Choroid plexus epithelial cell (primary cell): Measurements from ENCODE around the gene SYCP2L.

ENCODE experiments used
- DNase-seq: peaks from one replicate; pipeline ENCODE4 v3.0.0-alpha.2; 2010; ENCODE audit warnings: low read depth
- H3K4me3 ChIP-seq: 2 replicates; pipeline ENCODE4 v1.5.1; 2011; ENCODE audit warnings: low read depth, mild to moderate bottlenecking, control low read depth, low read length, moderate library complexity
- CTCF ChIP-seq: conservative IDR thresholded peaks from 2 replicates; pipeline ENCODE4 v1.5.1; 2011; ENCODE audit warnings: low read depth, mild to moderate bottlenecking, control low read depth, inconsistent platforms, low read length, moderate library complexity

Gene SYCP2L

DNA sequence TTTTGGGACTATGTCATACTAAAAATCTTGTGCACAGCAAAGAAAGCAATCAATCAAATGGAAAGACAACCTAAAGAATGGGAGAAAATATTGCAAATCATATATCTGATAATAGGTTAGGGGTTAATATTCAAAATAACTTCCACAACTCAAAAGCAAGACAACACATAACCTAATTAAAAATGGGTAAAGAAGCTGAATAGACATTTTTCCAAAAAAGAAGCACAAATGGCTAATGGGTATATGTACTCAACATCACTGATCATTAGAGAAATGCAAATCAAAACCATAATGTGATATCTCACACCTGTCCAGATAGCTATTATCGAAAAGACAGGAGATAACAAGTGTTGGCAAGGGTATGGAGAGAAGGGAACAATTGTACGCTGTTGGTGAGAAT is 53.0 kb downstream of the SYCP2L start:
- no peak for TF ChIP-seq CTCF
- no peak overlapping the region for H3K4me3 ChIP-seq
- DNase-seq: no peak

DNA sequence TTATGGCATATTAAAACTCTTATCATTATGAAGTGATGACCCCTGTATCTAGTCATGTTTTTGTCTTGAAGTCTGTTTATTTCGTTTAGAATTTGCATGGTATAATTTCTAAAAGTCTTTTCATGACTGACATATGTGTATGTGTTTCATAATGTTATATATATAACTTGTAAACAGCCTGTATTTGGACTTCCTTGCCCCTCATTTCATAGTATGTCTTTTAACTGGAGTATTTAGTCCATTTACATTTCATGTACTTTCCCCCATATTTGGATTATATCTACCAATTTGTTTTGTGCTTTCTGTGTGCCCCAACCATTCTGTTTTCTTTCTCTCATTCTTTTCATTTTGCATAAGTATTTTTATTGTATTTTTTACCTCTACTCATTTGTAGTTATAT is 59.0 kb downstream of the SYCP2L start:
- no peak for DNase-seq
- H3K4me3 ChIP-seq: no peak overlapping the region
- TF ChIP-seq CTCF: no peak

GRCh38 chr6:10947966-10948365 is 61.1 kb downstream of the SYCP2L start:
- DNase-seq: no peak
- H3K4me3 ChIP-seq: no peak overlapping the region
- no peak for TF ChIP-seq CTCF

- TF ChIP-seq CTCF: no peak
- DNase-seq: no peak
- H3K4me3 ChIP-seq: no peak overlapping the region
Measured at GRCh38 chr6:10949579-10950490, 63.0 kb downstream of the SYCP2L start.

- peak; percentile 78 for TF ChIP-seq CTCF
- no peak overlapping the region for H3K4me3 ChIP-seq
- peak; percentile 86 for DNase-seq
Measured at GRCh38 chr6:10951675-10952282, 64.9 kb downstream of the SYCP2L start.

DNA sequence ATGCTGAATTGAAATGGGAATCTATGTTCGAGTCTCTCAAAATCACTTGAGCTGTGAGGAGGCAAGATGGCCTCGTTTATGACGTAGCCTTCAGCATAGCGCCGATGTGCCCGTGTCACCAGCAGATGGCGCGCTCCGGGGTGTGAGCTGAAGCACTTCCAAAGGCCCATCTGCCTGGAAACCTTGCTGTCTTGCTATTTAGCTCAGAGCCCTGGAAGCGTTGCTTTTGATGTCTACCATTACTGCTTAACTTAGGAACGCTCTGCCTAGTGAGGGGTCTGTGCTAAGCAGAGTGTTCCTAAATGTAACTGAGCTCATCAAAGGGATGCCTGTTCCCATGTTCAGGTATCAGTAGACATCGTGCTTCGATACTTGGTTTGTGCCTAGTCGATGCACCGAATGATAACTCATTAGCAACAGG is 67.7 kb downstream of the SYCP2L start:
- DNase-seq: peak; percentile 92
- TF ChIP-seq CTCF: peak; percentile 96
- H3K4me3 ChIP-seq: no peak overlapping the region

DNA sequence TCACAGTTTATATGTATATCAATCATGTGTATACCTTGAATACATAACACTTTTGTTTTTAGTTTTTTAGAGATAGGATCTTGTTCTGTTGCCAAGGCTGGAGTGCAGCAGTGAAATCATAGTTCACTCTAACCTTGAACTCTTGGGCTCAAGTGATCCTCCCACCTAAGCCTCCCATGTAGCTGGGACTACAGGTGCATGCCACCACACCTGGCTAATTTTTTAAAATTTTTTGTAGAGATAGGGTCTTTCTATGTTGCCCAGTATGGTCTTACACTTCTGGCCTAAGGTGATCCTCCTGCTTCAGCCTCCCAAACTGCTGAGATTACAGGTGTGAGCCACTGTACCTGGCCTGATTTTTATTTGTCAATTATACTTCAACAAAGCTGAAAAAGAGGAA is 69.9 kb downstream of the SYCP2L start:
- H3K4me3 ChIP-seq: no peak overlapping the region
- DNase-seq: no peak
- TF ChIP-seq CTCF: no peak
